MCF 10A (cell line): Measurements from ENCODE around the gene PNLIPRP3. TPM values are rescaled to one million over a fixed set of nuclear protein-coding genes. Genes with fewer than 3 reads are reported as not detected.

Source experiments
- BruUV-seq: library from RNA; stranded (reverse); fragments of 400-500 nt; replicated peaks from 2 replicates; lab custom pipeline; 2021; lab: Mats Ljungman, UMichigan
- CTCF ChIA-PET: fragments of 300-600 bp; sonication (Branson Sonifier 250); formaldehyde crosslinking; extraction: SDS; loops from one replicate; lab custom pipeline; 2021; ENCODE audit warnings: antibody characterized with exemption, inconsistent platforms; lab: Yijun Ruan, JAX
- POLR2A ChIA-PET: fragments of 300-600, 350-650 bp; sonication (Branson Sonifier 250); formaldehyde crosslinking; extraction: SDS; loops from one replicate; lab custom pipeline; 2020; ENCODE audit warnings: antibody characterized with exemption, inconsistent platforms; lab: Yijun Ruan, JAX
- DNase-seq: peaks from one replicate; pipeline ENCODE4 v3.0.0-alpha.2; 2018; ENCODE audit not compliant: unreplicated experiment
- H3K27ac Mint-ChIP-seq: one replicate; pipeline ENCODE4 v1.8.0; 2022; ENCODE audit warnings: mild to moderate bottlenecking, low read depth, mixed read lengths; ENCODE audit not compliant: unreplicated experiment
- H3K27me3 Mint-ChIP-seq: one replicate; pipeline ENCODE4 v1.8.0; 2022; ENCODE audit warnings: mixed read lengths; ENCODE audit not compliant: insufficient read depth, unreplicated experiment
- H3K36me3 Mint-ChIP-seq: one replicate; pipeline ENCODE4 v1.8.0; 2022; ENCODE audit warnings: mild to moderate bottlenecking, moderate library complexity, mixed read lengths; ENCODE audit not compliant: insufficient read depth, unreplicated experiment
- H3K4me1 Mint-ChIP-seq: one replicate; pipeline ENCODE4 v1.8.0; 2022; ENCODE audit warnings: mixed read lengths; ENCODE audit not compliant: insufficient read depth, unreplicated experiment
- H3K4me3 Mint-ChIP-seq: one replicate; pipeline ENCODE4 v1.8.0; 2022; ENCODE audit warnings: mild to moderate bottlenecking, moderate library complexity, mixed read lengths; ENCODE audit not compliant: unreplicated experiment
- H3K9me3 Mint-ChIP-seq: one replicate; pipeline ENCODE4 v1.8.0; 2022; ENCODE audit warnings: mixed read lengths; ENCODE audit not compliant: unreplicated experiment
- CTCF ChIP-seq: fragments of 200-600 bp; IDR thresholded peaks from one replicate; pipeline ENCODE4 v1.8.0; 2022; ENCODE audit warnings: antibody characterized with exemption, mild to moderate bottlenecking; ENCODE audit not compliant: unreplicated experiment
- intact Hi-C: fragments of 100-400 bp; cut with micrococcal nuclease; formaldehyde crosslinking; loops from 2 replicates; pipeline ENCODE4 v1.14.1; 2022
- total RNA-seq: library from RNA; stranded (reverse); gene quantifications from 2 replicates; pipeline ENCODE4 v1.2.3, GENCODE V29; 2022

The PNLIPRP3 gene
- total RNA-seq, 1 experiment from 2014 or later = 9.5 TPM

- Mint-ChIP-seq H3K4me1 (peaks cover 5% of the 10 kb centered on the region), H3K27me3 (no peaks in the 10 kb centered on the region), H3K4me3 (no peak overlapping the region), H3K27ac (no peak overlapping the region), H3K9me3 (no peaks in the 10 kb centered on the region), H3K36me3 (no peaks in the 10 kb centered on the region)
- no TSS peak for BruUV-seq
- no peak for TF ChIP-seq CTCF
- peak; percentile 9 for DNase-seq
- ChIA-PET CTCF (interaction anchor here (0.7 to 1.5 kb wide), 7 partner anchors 32 to 651 kb away, joined by 3 to 5 read pairs (median 4); no protein-coding TSS in a partner anchor), POLR2A (interaction anchor here (0.6 to 1.1 kb wide), 3 partner anchors 12 to 101 kb away, joined by 3 read pairs; no protein-coding TSS in a partner anchor)
- intact Hi-C loops = no loop called here
Measured at GRCh38 chr10:116524736-116525135, 97.1 kb downstream of the PNLIPRP3 start.

GRCh38 chr10:116526219-116526618 is 98.6 kb downstream of the PNLIPRP3 start:
- POLR2A ChIA-PET = interaction anchor here (0.6 kb wide), 1 partner anchor 1521 kb away, joined by 4 read pairs; no protein-coding TSS in a partner anchor
- no peak overlapping the region for H3K27ac Mint-ChIP-seq
- peaks cover 5% of the 10 kb centered on the region for H3K4me1 Mint-ChIP-seq
- DNase-seq = no peak
- TF ChIP-seq CTCF = no peak
- H3K27me3 Mint-ChIP-seq = no peaks in the 10 kb centered on the region
- no TSS peak for BruUV-seq
- H3K9me3 Mint-ChIP-seq = no peaks in the 10 kb centered on the region
- intact Hi-C loops = no loop called here
- CTCF ChIA-PET = interaction anchor here (0.6 to 1.5 kb wide), 4 partner anchors 30 to 1101 kb away, joined by 3 to 5 read pairs (median 4); no protein-coding TSS in a partner anchor
- no peaks in the 10 kb centered on the region for H3K36me3 Mint-ChIP-seq
- H3K4me3 Mint-ChIP-seq = no peak overlapping the region

Other genes starting within 250 kb of the PNLIPRP3 start
- not detected in 2 replicates for gene GFRA1, start 154.6 kb upstream of the PNLIPRP3 start, total RNA-seq
- gene CCDC172, start 103.4 kb upstream of the PNLIPRP3 start, total RNA-seq = not detected in 2 replicates
- gene PNLIP, start 118.1 kb downstream of the PNLIPRP3 start, total RNA-seq = not detected in 2 replicates
- not detected in 2 replicates for gene PNLIPRP1, start 163.1 kb downstream of the PNLIPRP3 start, total RNA-seq
- not detected in 2 replicates for gene PNLIPRP2, start 193.1 kb downstream of the PNLIPRP3 start, total RNA-seq